Measurements from ENCODE around the gene DOCK1.

DNA sequence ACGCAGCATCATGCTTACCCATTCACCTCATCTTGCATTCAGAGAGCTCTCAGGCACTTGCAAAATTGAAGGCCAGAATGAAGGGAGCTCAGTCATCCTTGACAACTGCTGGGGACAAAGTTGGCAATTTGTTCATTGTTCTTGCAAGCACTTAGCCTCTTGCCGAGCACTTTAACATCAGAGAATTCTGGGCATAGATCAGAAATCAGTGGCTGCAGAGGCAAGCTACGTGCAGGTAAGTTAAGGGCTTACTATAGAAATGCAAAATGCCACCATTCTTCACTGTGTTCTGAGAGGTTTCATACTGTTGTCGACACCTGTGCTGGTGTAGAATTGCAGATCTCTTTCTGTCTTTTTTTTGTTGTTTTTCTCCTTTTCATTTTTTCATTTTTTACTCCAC, 375.2 kb downstream of the DOCK1 start:
- TF ChIP-seq GATA2 (IDR thresholded peaks at IDR 0.05; ENCODE audit: low read depth, low read length): no peak
- no peak for TF ChIP-seq GATA3 (IDR thresholded peaks at IDR 0.05; ENCODE audit: low read depth, low read length)
